H1 (cell line): Measurements from ENCODE around the gene CGRRF1. TPM values are rescaled to one million over a fixed set of nuclear protein-coding genes. Genes with fewer than 3 reads are reported as not detected.

Source experiments
- CTCF ChIA-PET: fragments of 300-600 bp; sonication (Branson Sonifier 250); formaldehyde crosslinking; loops from one replicate; lab custom pipeline; 2021; ENCODE audit not compliant: partially characterized antibody; lab: Charles Lee
- POLR2A ChIA-PET: fragments of 300-600 bp; sonication (Branson Sonifier 250); formaldehyde crosslinking; loops from one replicate; lab custom pipeline; 2021; ENCODE audit warnings: inconsistent platforms; ENCODE audit not compliant: partially characterized antibody; lab: Charles Lee
- DNase-seq, 2 experiments: peaks; one replicate each; pipeline versions ENCODE4 v3.0.0 to v3.0.0-alpha.2; 2010 to 2022; ENCODE audit warnings: low spot score in 2 of 2, low read depth in 1 of 2, mixed read lengths in 1 of 2
- FAIRE-seq: peaks from 2 replicates; lab custom pipeline; 2011; peaks lifted over from hg19 to GRCh38; lab: Jason Lieb, UNC
- H2AFZ ChIP-seq: 2 replicates; pipeline ENCODE4 v1.8.1; 2012; ENCODE audit warnings: low read length, inconsistent platforms
- H2AK5ac ChIP-seq: 2 replicates; pipeline ENCODE4 v1.6.1; 2013; ENCODE audit warnings: low read depth, low read length
- H2BK120ac ChIP-seq: replicated peaks from 2 replicates; pipeline ENCODE3; 2013; ENCODE audit warnings: low read depth, low read length, inconsistent platforms
- H2BK12ac ChIP-seq: 2 replicates; pipeline ENCODE4 v1.6.1; 2013; ENCODE audit warnings: low read depth, low read length
- H2BK15ac ChIP-seq: 2 replicates; pipeline ENCODE4 v1.6.1; 2013; ENCODE audit warnings: low read length
- H2BK20ac ChIP-seq: 2 replicates; pipeline ENCODE4 v1.6.1; 2013; ENCODE audit warnings: low read length
- H2BK5ac ChIP-seq: 2 replicates; pipeline ENCODE4 v1.6.1; 2013; ENCODE audit warnings: low read depth, low read length
- H3K14ac ChIP-seq: 2 replicates; pipeline ENCODE4 v1.6.1; 2013; ENCODE audit warnings: inconsistent platforms; ENCODE audit not compliant: insufficient read length
- H3K18ac ChIP-seq: 2 replicates; pipeline ENCODE4 v1.6.1; 2013; ENCODE audit warnings: low read length; ENCODE audit errors: extremely low read depth
- H3K23ac ChIP-seq: 2 replicates; pipeline ENCODE4 v1.6.1; 2013; ENCODE audit warnings: inconsistent platforms; ENCODE audit not compliant: insufficient read length
- H3K23me2 ChIP-seq: 2 replicates; pipeline ENCODE4 v1.6.1; 2013; ENCODE audit warnings: low read depth, low read length
- H3K27ac ChIP-seq: 2 replicates; pipeline ENCODE4 v1.6.1; 2011; ENCODE audit warnings: low read depth, low read length, inconsistent platforms
- H3K27me3 ChIP-seq, 4 experiments: replicated peaks in 1 of 4; 1 replicate in 1 of 4; 2 replicates in 3 of 4; pipeline versions ENCODE4 v1.6.1 to v1.8.1; 2011 to 2013; ENCODE audit warnings: low read length in 3 of 4, mild to moderate bottlenecking in 3 of 4, inconsistent platforms in 2 of 4, mixed read lengths in 2 of 4, moderate library complexity in 1 of 4; ENCODE audit not compliant: control insufficient read depth in 3 of 4, insufficient read depth in 3 of 4; ENCODE audit errors: extremely low read depth in 1 of 4
- H3K36me3 ChIP-seq, 4 experiments: 2 replicates each; pipeline versions ENCODE4 v1.6.1 to v1.8.1; 2011 to 2013; ENCODE audit warnings: mild to moderate bottlenecking in 4 of 4, low read length in 3 of 4, moderate library complexity in 2 of 4, control low read depth in 1 of 4, inconsistent platforms in 1 of 4; ENCODE audit not compliant: insufficient read depth in 4 of 4, control insufficient read depth in 2 of 4
- H3K4ac ChIP-seq: replicated peaks from 2 replicates; pipeline ENCODE3; 2013; ENCODE audit warnings: low read length, low read depth, mixed read lengths, inconsistent platforms; ENCODE audit not compliant: insufficient read length
- H3K4me1 ChIP-seq, 4 experiments: replicated peaks in 1 of 4; 1 replicate in 1 of 4; 2 replicates in 3 of 4; pipeline versions ENCODE4 v1.6.1 to v1.8.1; 2011 to 2013; ENCODE audit warnings: low read length in 3 of 4, inconsistent platforms in 2 of 4, mixed read lengths in 1 of 4; ENCODE audit not compliant: insufficient read depth in 4 of 4, control insufficient read depth in 3 of 4
- H3K4me2 ChIP-seq, 2 experiments: 2 replicates each; pipeline versions ENCODE4 v1.6.1 to v1.8.1; 2011 to 2013; ENCODE audit warnings: low read depth in 2 of 2, low read length in 2 of 2, control low read depth in 1 of 2, inconsistent platforms in 1 of 2, mild to moderate bottlenecking in 1 of 2; ENCODE audit not compliant: insufficient read depth in 1 of 2
- H3K4me3 ChIP-seq, 4 experiments: fragments of 200-600, 300-600 bp in 1 of 4; sonication (generic), shearing (Covaris generic), sonication (Bioruptor Twin) in 1 of 4; 2 replicates each; pipeline versions ENCODE4 v1.5.1 to v1.8.1; 2011 to 2016; ENCODE audit warnings: low read length in 4 of 4, low read depth in 3 of 4, control low read depth in 2 of 4, inconsistent platforms in 2 of 4, mild to moderate bottlenecking in 2 of 4, mixed read lengths in 1 of 4, moderate library complexity in 1 of 4; ENCODE audit not compliant: insufficient read depth in 2 of 4; ENCODE audit errors: extremely low read depth in 1 of 4
- H3K56ac ChIP-seq: replicated peaks from 2 replicates; pipeline ENCODE3; 2013; ENCODE audit warnings: low read depth, mild to moderate bottlenecking, mixed read lengths, low read length, inconsistent platforms; ENCODE audit not compliant: insufficient read length
- H3K79me1 ChIP-seq: 2 replicates; pipeline ENCODE4 v1.6.1; 2013; ENCODE audit warnings: low read depth, low read length, control low read depth
- H3K79me2 ChIP-seq, 2 experiments: 2 replicates each; pipeline versions ENCODE4 v1.6.1 to v1.8.1; 2012 to 2013; ENCODE audit warnings: low read length in 2 of 2, mild to moderate bottlenecking in 2 of 2, inconsistent platforms in 1 of 2; ENCODE audit not compliant: insufficient read depth in 2 of 2, control insufficient read depth in 1 of 2
- H3K9ac ChIP-seq, 4 experiments: replicated peaks in 1 of 4; 1 replicate in 1 of 4; 2 replicates in 3 of 4; pipeline versions ENCODE4 v1.6.1 to v1.8.1; 2011 to 2013; ENCODE audit warnings: low read depth in 3 of 4, low read length in 3 of 4, control low read depth in 2 of 4, mild to moderate bottlenecking in 2 of 4, moderate library complexity in 2 of 4, inconsistent platforms in 1 of 4; ENCODE audit errors: extremely low read depth in 1 of 4
- H3K9me3 ChIP-seq, 2 experiments: 2 replicates each; pipeline versions ENCODE4 v1.6.1 to v1.8.1; 2012 to 2013; ENCODE audit warnings: mild to moderate bottlenecking in 2 of 2, moderate library complexity in 2 of 2, control low read depth in 1 of 2, inconsistent platforms in 1 of 2, low read depth in 1 of 2, low read length in 1 of 2, mixed read lengths in 1 of 2; ENCODE audit not compliant: insufficient read depth in 2 of 2
- H4K20me1 ChIP-seq, 2 experiments: replicated peaks in 1 of 2; 2 replicates each; pipeline versions ENCODE3 to v1.8.1; 2011 to 2013; ENCODE audit warnings: inconsistent platforms in 2 of 2, low read length in 2 of 2, mild to moderate bottlenecking in 1 of 2; ENCODE audit not compliant: insufficient read depth in 2 of 2, control insufficient read depth in 1 of 2
- H4K5ac ChIP-seq: 2 replicates; pipeline ENCODE4 v1.6.1; 2013; ENCODE audit warnings: low read length, low read depth, mixed read lengths, inconsistent platforms; ENCODE audit not compliant: insufficient read length
- H4K8ac ChIP-seq: 2 replicates; pipeline ENCODE4 v1.8.0; 2013; ENCODE audit warnings: mild to moderate bottlenecking, moderate library complexity, low read length, inconsistent platforms; ENCODE audit not compliant: insufficient read depth; ENCODE audit errors: extremely low read depth
- H4K91ac ChIP-seq: replicated peaks from 2 replicates; pipeline ENCODE3; 2013; ENCODE audit warnings: low read length, mixed read lengths, inconsistent platforms; ENCODE audit not compliant: insufficient read length
- FOSL1 ChIP-seq: IDR thresholded peaks from 2 replicates; pipeline ENCODE4 v1.6.1; 2011; ENCODE audit warnings: mild to moderate bottlenecking, low read depth, low read length, moderate library complexity; ENCODE audit not compliant: insufficient read depth
- NANOG ChIP-seq: IDR thresholded peaks from 2 replicates; pipeline ENCODE4 v1.6.1; 2011; ENCODE audit warnings: low read length, low read depth, mild to moderate bottlenecking, inconsistent platforms; ENCODE audit not compliant: insufficient read depth, poor library complexity, severe bottlenecking
- WGBS, 2 experiments: shearing (Covaris generic) in 1 of 2; methylation state at CpG; one replicate each; pipeline versions ENCODE4 v1.1.6 to v1.1.7; 2013 to 2015; ENCODE audit warnings: low lambda C conversion rate in 2 of 2, mixed read lengths in 2 of 2, inconsistent platforms in 1 of 2, low coverage in 1 of 2, missing lambda C conversion rate in 1 of 2; ENCODE audit not compliant: insufficient replicate concordance in 2 of 2, insufficient coverage in 1 of 2, insufficient read length in 1 of 2; ENCODE audit errors: extremely low coverage in 1 of 2, missing lambda C conversion rate in 1 of 2; 5-methylcytosine and 5-hydroxymethylcytosine counted together
- polyA plus RNA-seq, 7 experiments: library from polyadenylated mRNA; depleted of rRNA in 3 of 7; stranded (reverse) in 5 of 7; unstranded in 2 of 7; fragments of >200 nt in 5 of 7; fragments of 200-250 nt in 2 of 7; gene quantifications; 1 replicate in 5 of 7; 2 replicates in 1 of 7; 4 replicates in 1 of 7; pipeline versions ENCODE4 v1.2.1 to v1.2.3, GENCODE V29; 2011 to 2013; ENCODE audit warnings: missing spikeins in 2 of 7, mixed read lengths in 2 of 7
- total RNA-seq: library from RNA; stranded (reverse); fragmentation: NEBNext Ultra II Directional; extraction: Animal tissue kit (Norgen Biotek cat#: 25700); gene quantifications from 2 replicates; pipeline ENCODE4 v1.2.1, GENCODE V29; 2021

CGRRF1 gene
- total and polyA plus RNA-seq, 2 of the 8 experiments (the other 6 are each of a cell fraction or from before 2014, with no cell fraction given), result 7.4 to 20.2 TPM

GRCh38 chr14:54483073-54483745, 26.5 kb upstream of the CGRRF1 start:
- H2BK12ac ChIP-seq, result no peak overlapping the region
- H2BK20ac ChIP-seq, result no peak overlapping the region
- H3K4me3 ChIP-seq, result no peak overlapping the region
- POLR2A ChIA-PET, result no interaction called here
- no peak overlapping the region for H3K4me2 ChIP-seq
- no peak overlapping the region for H2BK120ac ChIP-seq
- no peak overlapping the region for H4K91ac ChIP-seq
- H3K9me3 ChIP-seq, result no peaks in the 10 kb centered on the region
- no peak for DNase-seq
- H2BK15ac ChIP-seq, result no peak overlapping the region
- H3K79me1 ChIP-seq, result no peaks in the 10 kb centered on the region; the same call in 1 of the 2 replicates
- peaks cover 0 to 39% (median 6%) of the 10 kb centered on the region in 4 experiments; a peak in 6 of 8 replicates for H3K36me3 ChIP-seq
- H3K56ac ChIP-seq, result no peak overlapping the region
- WGBS, 2 experiments, result 94% methylated on average over 8 of the region's 8 CpGs; no CpG with 5 or more reads in 1 of the 2 experiments
- no peak for TF ChIP-seq NANOG
- no peak for TF ChIP-seq FOSL1
- H3K18ac ChIP-seq, result no peak overlapping the region
- no peak overlapping the region for H3K4ac ChIP-seq
- no peak for FAIRE-seq
- CTCF ChIA-PET, result interaction anchor here (1.0 to 1.6 kb wide), 3 partner anchors 10 to 44 kb away, joined by 3 to 11 read pairs (median 3); no protein-coding TSS in a partner anchor
- H3K23ac ChIP-seq, result no peak overlapping the region
- H3K27ac ChIP-seq, result no peak overlapping the region
- H3K27me3 ChIP-seq, result no peaks in the 10 kb centered on the region
- H3K9ac ChIP-seq, result no peak overlapping the region
- no peak overlapping the region for H2AFZ ChIP-seq
- H4K20me1 ChIP-seq, result peaks cover 0 to 5% of the 10 kb centered on the region in 2 experiments
- H2AK5ac ChIP-seq, result no peak overlapping the region
- H4K8ac ChIP-seq, result no peak overlapping the region
- H3K4me1 ChIP-seq, result no peaks in the 10 kb centered on the region; a peak in 1 of 7 replicates
- H3K14ac ChIP-seq, result no peak overlapping the region
- H2BK5ac ChIP-seq, result no peak overlapping the region
- no peak overlapping the region for H4K5ac ChIP-seq
- H3K23me2 ChIP-seq, result peaks cover 3% of the 10 kb centered on the region; the same call in 1 of the 2 replicates
- peaks cover 4 to 54% of the 10 kb centered on the region in 2 experiments; a peak in 3 of 4 replicates for H3K79me2 ChIP-seq
